Activated naive CD4-positive, alpha-beta T cell treated with anti-CD3 and anti-CD28 coated beads, Interleukin-2, amount 50 U/mL, for 72 hours (primary cell): ENCODE measurements around the gene DPP4. TPM values are rescaled to one million over a fixed set of nuclear protein-coding genes. Genes with fewer than 3 reads are reported as not detected.

Source experiments
- ATAC-seq, 2 donors: fragments of 150-1000 bp; cut with Tn5 transposase; 2 replicates each; pipeline ENCODE4 v1.10.0; 2021; ENCODE audit warnings: mild to moderate bottlenecking in 2 of 2, moderate library complexity in 2 of 2
- DNase-seq, 2 donors: peaks; one replicate each; pipeline ENCODE4 v3.0.0; 2021 to 2022; ENCODE audit warnings: low spot score in 2 of 2
- H3K27ac Mint-ChIP-seq, 2 donors: one replicate each; pipeline ENCODE4 v1.8.0; 2022; ENCODE audit warnings: mild to moderate bottlenecking in 2 of 2, mixed read lengths in 2 of 2
- H3K36me3 Mint-ChIP-seq, 2 donors: one replicate each; pipeline ENCODE4 v1.8.0; 2022; ENCODE audit warnings: mixed read lengths in 2 of 2
- H3K9me3 Mint-ChIP-seq, 2 donors: one replicate each; pipeline ENCODE4 v1.8.0; 2022; ENCODE audit warnings: mixed read lengths in 2 of 2
- total RNA-seq, 2 donors: library from RNA; stranded (reverse); gene quantifications; one replicate each; pipeline ENCODE4 v1.2.3, GENCODE V29; 2022

Gene DPP4
- 10 to 100 TPM in 1 of 2 donors, 1 to 10 TPM in 1; 5.1 to 42.0 TPM for total RNA-seq

DNA sequence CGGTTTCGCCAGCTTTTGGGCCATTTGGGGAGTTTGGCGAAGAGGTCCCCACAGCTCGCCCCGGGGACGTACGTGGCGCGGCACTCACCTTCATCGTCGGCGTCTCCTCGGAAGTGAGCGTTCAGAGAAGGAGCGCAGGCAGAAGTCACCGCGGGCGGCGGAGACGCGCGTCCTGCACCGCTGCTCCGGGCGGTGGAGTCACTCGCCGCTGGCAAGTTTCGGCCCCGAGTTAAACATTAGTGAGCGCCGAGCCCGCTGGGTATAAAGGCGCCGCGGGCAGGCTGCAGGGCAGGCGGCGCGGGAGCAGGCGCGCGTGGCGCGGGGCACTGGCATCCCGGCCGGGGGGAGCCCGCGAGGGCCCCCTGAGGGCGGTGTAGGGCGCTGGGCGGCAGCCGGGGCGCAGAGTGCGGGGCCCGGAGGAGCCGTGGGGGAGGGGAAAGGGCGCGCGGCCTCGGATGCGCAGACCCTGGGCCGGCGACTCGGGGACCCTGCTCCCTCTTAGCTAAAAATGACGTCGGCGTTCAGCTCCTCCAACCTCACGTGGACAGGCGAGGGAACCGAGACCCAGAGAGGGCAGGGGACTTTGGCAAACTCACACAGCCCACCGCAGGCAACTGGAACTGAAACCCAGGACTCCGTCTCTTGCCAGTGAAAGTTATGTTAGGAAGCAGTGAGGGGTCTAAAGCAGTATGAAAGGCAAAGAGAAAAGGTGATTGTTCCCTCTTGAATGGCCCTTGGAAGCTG lies at the start of gene DPP4:
Gene DPP4 (minus strand): TSS at position 328 of the 744 bp plus-strand sequence. CDS start 234 bp downstream, at position 94.
- H3K36me3 Mint-ChIP-seq: peaks cover 28 to 54% of the 10 kb centered on the region in 2 donors
- ATAC-seq: peak; percentile 67 to 78
- H3K27ac Mint-ChIP-seq: peak within 1 kb of the TSS; percentile 61 to 78
- peaks cover 14 to 15% of the 10 kb centered on the region in 2 donors for H3K9me3 Mint-ChIP-seq
- DNase-seq: peak; percentile 61 to 74

DNA sequence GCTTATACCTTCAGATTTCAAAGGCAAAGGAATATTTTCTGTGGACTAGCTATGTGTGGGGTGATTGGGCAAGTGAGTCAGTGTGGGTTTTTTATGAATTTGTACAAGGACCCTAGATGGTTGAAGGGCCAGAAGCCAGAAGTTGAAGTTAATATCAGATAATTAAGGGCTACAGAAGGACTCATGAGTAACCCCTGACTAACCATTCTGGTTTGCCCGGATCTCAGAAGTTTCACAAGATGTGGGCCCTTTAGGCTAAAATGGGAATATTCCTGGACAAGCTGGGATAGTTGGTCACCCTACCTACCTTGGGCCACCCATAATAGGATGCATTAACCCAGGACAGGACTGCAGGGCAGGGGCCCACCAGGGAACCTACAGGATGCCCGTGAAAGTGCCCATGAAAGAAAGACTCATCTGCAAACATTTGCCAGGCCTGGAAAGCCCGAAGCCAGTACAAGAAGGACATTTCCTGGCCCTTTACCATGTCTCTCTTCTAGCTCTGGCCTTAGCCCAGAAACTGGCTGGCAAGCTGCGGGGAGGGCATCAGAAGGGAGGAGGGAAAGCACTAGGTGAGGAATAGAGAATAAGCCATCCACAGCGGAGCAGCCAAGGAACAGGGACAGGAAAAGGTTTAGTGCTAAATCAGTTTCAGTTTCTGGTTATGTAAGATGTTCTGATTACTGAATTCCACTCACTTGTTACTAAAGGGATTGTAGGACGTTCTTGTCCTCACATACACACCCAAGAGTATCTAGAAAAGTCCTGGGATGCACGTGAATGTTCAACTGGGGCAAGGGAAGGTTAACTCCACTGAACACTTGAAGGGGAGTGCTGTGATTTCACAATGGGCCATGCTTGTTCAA lies 44.4 kb upstream of the DPP4 start:
- Mint-ChIP-seq H3K9me3 (peaks cover 9 to 11% of the 10 kb centered on the region in 2 donors), H3K27ac (no peak overlapping the region), H3K36me3 (peaks cover 11 to 21% of the 10 kb centered on the region in 2 donors)
- ATAC-seq: no peak
- DNase-seq: no peak

DNA sequence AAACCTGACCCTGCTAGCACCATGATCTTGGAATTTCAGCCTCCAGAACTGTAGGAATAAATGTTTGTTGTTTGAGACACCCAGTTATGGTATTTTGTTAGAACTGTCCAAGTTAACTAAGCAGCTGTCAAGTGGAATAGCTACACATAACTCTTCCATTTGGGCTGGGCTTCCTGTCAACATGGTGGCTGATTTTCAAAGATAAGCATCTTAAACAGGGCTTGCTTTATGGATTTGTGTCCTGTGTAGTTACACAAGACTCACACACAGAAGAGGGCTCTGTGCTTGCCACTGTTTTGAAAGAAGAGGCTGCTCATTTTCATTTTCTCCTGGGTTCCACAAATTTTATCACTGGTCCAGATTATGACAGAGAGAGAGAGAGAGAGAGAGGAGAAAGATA lies 42.3 kb upstream of the DPP4 start:
- ATAC-seq (no peak), DNase-seq (no peak)
- no peak overlapping the region for H3K27ac Mint-ChIP-seq
- H3K9me3 Mint-ChIP-seq: peaks cover 9 to 11% of the 10 kb centered on the region in 2 donors
- peaks cover 11 to 21% of the 10 kb centered on the region in 2 donors for H3K36me3 Mint-ChIP-seq

GRCh38 chr2:162115076-162115475 lies 41.1 kb upstream of the DPP4 start:
- no peak overlapping the region for H3K27ac Mint-ChIP-seq
- DNase-seq (no peak), ATAC-seq (no peak)
- peaks cover 9 to 11% of the 10 kb centered on the region in 2 donors for H3K9me3 Mint-ChIP-seq
- H3K36me3 Mint-ChIP-seq: peaks cover 11 to 21% of the 10 kb centered on the region in 2 donors

GRCh38 chr2:162114271-162114670 lies 40.3 kb upstream of the DPP4 start:
- Mint-ChIP-seq H3K9me3 (peaks cover 9 to 11% of the 10 kb centered on the region in 2 donors), H3K36me3 (peaks cover 11 to 21% of the 10 kb centered on the region in 2 donors), H3K27ac (no peak overlapping the region)
- DNase-seq: no peak
- ATAC-seq: no peak

DNA sequence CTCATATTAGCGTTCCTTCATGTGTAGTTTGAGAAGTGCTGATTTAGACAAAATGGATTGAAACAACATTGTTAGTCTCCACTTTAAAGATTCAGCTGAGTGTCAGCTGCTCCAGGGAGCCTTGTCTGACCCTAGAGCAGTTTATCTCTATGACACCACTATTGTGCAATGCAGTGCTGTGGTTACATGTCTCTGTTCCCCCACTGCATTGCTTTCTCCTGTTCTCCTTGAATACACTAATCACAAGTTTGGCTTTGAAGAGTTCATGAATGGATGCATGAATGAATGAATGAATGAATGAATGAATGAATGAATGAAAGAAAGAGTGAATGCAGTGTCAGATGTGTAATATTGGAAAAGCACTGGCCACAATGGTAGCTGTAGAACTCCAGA lies 39.8 kb upstream of the DPP4 start:
- DNase-seq: no peak
- Mint-ChIP-seq H3K9me3 (peaks cover 9 to 11% of the 10 kb centered on the region in 2 donors), H3K27ac (no peak overlapping the region), H3K36me3 (peaks cover 11 to 21% of the 10 kb centered on the region in 2 donors)
- no peak for ATAC-seq

- peaks cover 11 to 21% of the 10 kb centered on the region in 2 donors for H3K36me3 Mint-ChIP-seq
- DNase-seq (no peak), ATAC-seq (no peak)
- H3K9me3 Mint-ChIP-seq: peaks cover 9 to 11% of the 10 kb centered on the region in 2 donors
- H3K27ac Mint-ChIP-seq: no peak overlapping the region
Observed at GRCh38 chr2:162113088-162113775, 39.2 kb upstream of the DPP4 start.

DNA sequence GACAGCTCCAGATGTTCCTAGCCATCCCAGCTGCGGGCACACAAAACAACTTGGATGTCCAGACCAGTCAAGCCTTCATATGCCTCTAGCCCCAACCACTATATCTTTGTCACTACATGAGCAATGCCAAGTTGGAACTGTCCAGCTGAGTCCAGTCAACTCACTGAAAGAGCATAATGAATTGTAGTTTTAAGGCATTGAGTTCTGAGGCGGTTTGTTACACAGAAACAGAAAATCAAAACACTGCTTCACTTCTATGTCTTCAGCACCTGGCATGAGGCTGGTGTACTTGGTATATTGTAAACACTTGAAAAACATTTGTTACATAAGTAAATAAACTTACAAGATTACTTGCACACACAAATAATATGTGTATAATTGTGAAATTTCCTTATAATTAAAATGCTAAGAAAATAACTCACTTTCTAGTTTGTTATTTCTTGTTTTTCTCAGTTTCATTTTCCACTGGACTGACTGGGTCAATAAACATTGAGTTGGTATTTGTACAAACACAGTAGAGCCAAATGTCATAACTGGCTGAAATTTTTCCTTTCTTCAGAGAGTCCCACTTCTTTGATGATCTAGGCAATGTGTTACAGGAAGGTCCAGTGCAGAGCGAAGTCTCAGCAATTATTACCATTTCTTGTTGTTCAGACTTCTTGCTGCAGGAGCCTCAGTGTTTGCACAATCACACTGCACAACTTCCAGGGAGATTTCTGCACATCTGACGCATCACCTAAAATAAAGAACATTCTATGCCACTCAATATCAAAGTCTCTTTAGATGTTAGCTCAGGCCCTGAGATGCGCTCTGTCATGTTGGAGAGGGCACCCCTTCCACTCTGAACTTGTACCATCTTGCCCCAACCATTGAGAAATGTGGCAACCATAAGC lies 38.2 kb upstream of the DPP4 start:
- H3K36me3 Mint-ChIP-seq: peaks cover 11 to 21% of the 10 kb centered on the region in 2 donors
- no peak for ATAC-seq
- no peak overlapping the region for H3K27ac Mint-ChIP-seq
- no peak for DNase-seq
- peaks cover 9 to 11% of the 10 kb centered on the region in 2 donors for H3K9me3 Mint-ChIP-seq

- Mint-ChIP-seq H3K27ac (no peak overlapping the region), H3K36me3 (no peaks in the 10 kb centered on the region), H3K9me3 (no peaks in the 10 kb centered on the region)
- ATAC-seq (no peak), DNase-seq (no peak)
Observed at GRCh38 chr2:162107361-162107901, 33.4 kb upstream of the DPP4 start.

- H3K36me3 Mint-ChIP-seq: no peaks in the 10 kb centered on the region
- no peak overlapping the region for H3K27ac Mint-ChIP-seq
- no peak for ATAC-seq
- no peaks in the 10 kb centered on the region for H3K9me3 Mint-ChIP-seq
- no peak for DNase-seq
Observed at GRCh38 chr2:162106746-162107145, 32.7 kb upstream of the DPP4 start.

- no peak overlapping the region for H3K27ac Mint-ChIP-seq
- ATAC-seq (no peak), DNase-seq (no peak)
- no peaks in the 10 kb centered on the region for H3K9me3 Mint-ChIP-seq
- H3K36me3 Mint-ChIP-seq: no peaks in the 10 kb centered on the region
Observed at GRCh38 chr2:162106146-162106551, 32.1 kb upstream of the DPP4 start.

DNA sequence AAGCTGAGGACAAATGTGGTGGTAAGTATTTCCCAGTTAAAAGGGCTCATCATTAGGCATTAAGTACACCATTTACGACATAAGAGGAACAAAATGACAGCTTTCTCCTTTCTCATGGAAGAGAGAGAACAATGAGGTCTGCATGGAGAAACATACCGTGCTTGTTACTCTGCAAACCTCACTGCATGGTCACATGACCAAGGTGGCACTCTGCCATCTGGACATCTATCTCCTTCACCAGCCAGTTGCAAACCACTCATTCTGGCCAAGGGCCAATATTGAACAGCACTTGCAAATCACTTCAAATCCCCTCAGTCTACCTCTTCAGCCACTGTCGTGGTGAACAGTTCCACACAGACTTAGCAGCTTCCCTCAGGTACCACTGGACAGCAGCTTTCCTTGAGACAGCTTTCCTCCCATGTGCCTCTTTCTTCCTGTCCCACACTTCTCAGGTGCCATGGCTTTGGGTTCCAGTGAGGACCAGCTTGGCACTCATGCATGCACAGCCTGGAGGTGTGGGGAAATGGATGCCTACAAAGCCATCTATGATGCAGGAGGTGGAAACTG lies 29.5 kb upstream of the DPP4 start:
- DNase-seq (no peak), ATAC-seq (no peak)
- Mint-ChIP-seq H3K27ac (no peak overlapping the region), H3K36me3 (no peaks in the 10 kb centered on the region), H3K9me3 (no peaks in the 10 kb centered on the region)

- no peak for ATAC-seq
- DNase-seq: no peak
- H3K27ac Mint-ChIP-seq: no peak overlapping the region
- H3K36me3 Mint-ChIP-seq: no peaks in the 10 kb centered on the region
- H3K9me3 Mint-ChIP-seq: no peaks in the 10 kb centered on the region
Observed at GRCh38 chr2:162100579-162100978, 26.6 kb upstream of the DPP4 start.

DNA sequence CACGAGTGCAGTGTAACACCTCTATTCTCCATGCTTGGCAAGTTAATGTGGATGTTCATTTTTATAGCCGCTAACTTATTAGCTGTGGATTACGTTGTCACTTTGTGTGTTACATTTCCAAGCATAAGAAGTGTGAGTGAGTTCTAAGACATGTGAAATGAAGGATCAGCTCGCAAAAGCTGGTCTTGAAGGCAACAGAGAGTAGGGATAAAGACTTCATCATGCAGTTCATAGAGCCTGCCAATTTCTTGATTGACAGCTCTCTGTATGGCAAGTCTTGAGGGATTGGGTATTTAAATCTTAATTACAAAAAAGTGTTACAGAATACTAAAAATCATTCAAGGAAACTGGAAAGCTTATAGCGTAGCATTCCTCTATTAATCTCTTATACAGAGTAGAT lies 25.8 kb upstream of the DPP4 start:
- ATAC-seq: no peak
- no peak overlapping the region for H3K27ac Mint-ChIP-seq
- H3K36me3 Mint-ChIP-seq: no peaks in the 10 kb centered on the region
- H3K9me3 Mint-ChIP-seq: no peaks in the 10 kb centered on the region
- DNase-seq: no peak

GRCh38 chr2:162092658-162093556 lies 18.9 kb upstream of the DPP4 start:
- H3K36me3 Mint-ChIP-seq: no peaks in the 10 kb centered on the region
- H3K9me3 Mint-ChIP-seq: peaks cover 0 to 6% of the 10 kb centered on the region in 2 donors
- H3K27ac Mint-ChIP-seq: no peak overlapping the region
- no peak for ATAC-seq
- DNase-seq: no peak
